SK-N-SH (cell line): ENCODE results near the gene APPL2. TPM values are rescaled to one million over a fixed set of nuclear protein-coding genes. Genes with fewer than 3 reads are reported as not detected.

Source experiments
- CTCF ChIA-PET: fragments of 300-600, 350-600 bp; formaldehyde crosslinking; extraction: SDS; loops from one replicate; lab custom pipeline; 2021; lab: Yijun Ruan, JAX
- POLR2A ChIA-PET: fragments of 350-600 bp; sonication (Branson Sonifier 250); formaldehyde crosslinking; extraction: SDS; loops from one replicate; lab custom pipeline; 2020; ENCODE audit warnings: antibody characterized with exemption, inconsistent platforms; lab: Yijun Ruan, JAX
- DNase-seq: peaks from one replicate; pipeline ENCODE4 v3.0.0; 2012
- H2AFZ ChIP-seq: fragments of 200-600 bp; sonication (generic); 2 replicates; pipeline ENCODE4 v1.8.1; 2016; ENCODE audit warnings: antibody characterized with exemption, mild to moderate bottlenecking, low read depth
- H3F3A ChIP-seq: fragments of 200-600 bp; sonication (generic); replicated peaks from 2 replicates; pipeline ENCODE3; 2016; ENCODE audit warnings: antibody characterized with exemption, mild to moderate bottlenecking; ENCODE audit not compliant: insufficient read depth
- H3K27ac ChIP-seq, 2 experiments: fragments of 200-500 bp in 1 of 2; fragments of 200-600 bp in 1 of 2; sonication (Bioruptor generic) in 1 of 2; sonication (generic), shearing (Covaris generic) in 1 of 2; 2 replicates each; pipeline versions ENCODE4 v1.5.1 to v1.6.1; 2014 to 2016; ENCODE audit warnings: low read depth in 2 of 2, inconsistent platforms in 1 of 2, low read length in 1 of 2, mild to moderate bottlenecking in 1 of 2, mixed read lengths in 1 of 2
- H3K27me3 ChIP-seq: fragments of 200-600 bp; sonication (generic), shearing (Covaris generic); 2 replicates; pipeline ENCODE4 v1.6.1; 2016; ENCODE audit warnings: mixed run types; ENCODE audit not compliant: insufficient read depth
- H3K36me3 ChIP-seq, 2 experiments: fragments of 200-500 bp in 1 of 2; fragments of 200-600 bp in 1 of 2; sonication (Bioruptor generic) in 1 of 2; sonication (generic) in 1 of 2; replicated peaks in 1 of 2; 2 replicates each; pipeline versions ENCODE3 to v1.5.1; 2014 to 2016; ENCODE audit warnings: low read length in 1 of 2, mild to moderate bottlenecking in 1 of 2; ENCODE audit not compliant: insufficient read depth in 2 of 2, control insufficient read depth in 1 of 2
- H3K4me1 ChIP-seq, 2 experiments: fragments of 200-500 bp in 1 of 2; fragments of 200-600 bp in 1 of 2; sonication (Bioruptor generic) in 1 of 2; sonication (generic), shearing (Covaris generic) in 1 of 2; 2 replicates each; pipeline versions ENCODE4 v1.5.1 to v1.6.1; 2014 to 2016; ENCODE audit warnings: low read depth in 1 of 2, low read length in 1 of 2, mixed run types in 1 of 2; ENCODE audit not compliant: insufficient read depth in 2 of 2, control insufficient read depth in 1 of 2
- H3K4me2 ChIP-seq: fragments of 200-600 bp; sonication (generic), shearing (Covaris generic); 2 replicates; pipeline ENCODE4 v1.6.1; 2017; ENCODE audit warnings: mixed run types
- H3K4me3 ChIP-seq, 2 experiments: fragments of 200-500 bp in 1 of 2; fragments of 200-600 bp in 1 of 2; sonication (Bioruptor generic) in 1 of 2; sonication (generic), shearing (Covaris generic) in 1 of 2; 2 replicates each; pipeline versions ENCODE4 v1.5.1 to v1.8.1; 2014 to 2016; ENCODE audit warnings: low read depth in 2 of 2, inconsistent platforms in 1 of 2, low read length in 1 of 2, mild to moderate bottlenecking in 1 of 2, mixed read lengths in 1 of 2, moderate library complexity in 1 of 2
- H3K79me2 ChIP-seq: fragments of 200-600 bp; sonication (generic); 2 replicates; pipeline ENCODE4 v1.8.1; 2017; ENCODE audit warnings: mild to moderate bottlenecking; ENCODE audit not compliant: insufficient read depth
- H3K9ac ChIP-seq: fragments of 200-600 bp; sonication (generic); 2 replicates; pipeline ENCODE4 v1.6.1; 2017; ENCODE audit warnings: mixed run types
- H3K9me2 ChIP-seq: fragments of 200-600 bp; sonication (generic); 2 replicates; pipeline ENCODE4 v1.6.1; 2017; ENCODE audit warnings: mixed run types
- H3K9me3 ChIP-seq: fragments of 200-600 bp; sonication (generic); 2 replicates; pipeline ENCODE4 v1.6.1; 2017; ENCODE audit warnings: mixed run types, mild to moderate bottlenecking, moderate library complexity
- H4K20me1 ChIP-seq: fragments of 200-600 bp; sonication (generic); 2 replicates; pipeline ENCODE4 v1.6.1; 2017; ENCODE audit warnings: mild to moderate bottlenecking, mixed run types; ENCODE audit not compliant: insufficient read depth
- CHD2 ChIP-seq: fragments of 150-350 bp; IDR thresholded peaks from 2 replicates; pipeline ENCODE4 v1.6.1; 2018; ENCODE audit warnings: low read length; ENCODE audit not compliant: partially characterized antibody
- CTCF ChIP-seq: fragments of 200-600 bp; sonication (generic); IDR thresholded peaks from 2 replicates; pipeline ENCODE4 v1.6.1; 2017; ENCODE audit warnings: antibody characterized with exemption, mild to moderate bottlenecking, moderate library complexity
- ELF1 ChIP-seq: IDR thresholded peaks from 2 replicates; pipeline ENCODE4 v1.4.0; 2012
- EP300 ChIP-seq, 2 experiments: IDR thresholded peaks; 2 replicates each; pipeline versions ENCODE4 v1.4.0 to v1.6.1; 2012; ENCODE audit warnings: borderline replicate concordance in 1 of 2, low read depth in 1 of 2, low read length in 1 of 2
- EZH2phosphoT487 ChIP-seq: fragments of 200-600 bp; sonication (generic); IDR thresholded peaks from 2 replicates; pipeline ENCODE4 v1.6.1; 2017; ENCODE audit warnings: low read depth, mixed run types, mild to moderate bottlenecking, antibody characterized with exemption, moderate library complexity, borderline replicate concordance
- FOXJ3 ChIP-seq: sonication (generic); formaldehyde crosslinking; IDR thresholded peaks from 2 replicates; pipeline ENCODE4 v1.5.1; 2020; ENCODE audit warnings: mild to moderate bottlenecking, missing genetic modification reagents
- FOXM1 ChIP-seq: IDR thresholded peaks from 2 replicates; pipeline ENCODE4 v1.4.0; 2012; ENCODE audit warnings: low read depth, mild to moderate bottlenecking
- GATA2 ChIP-seq: sonication (generic); formaldehyde crosslinking; IDR thresholded peaks from 2 replicates; pipeline ENCODE4 v1.5.0; 2020; ENCODE audit warnings: mild to moderate bottlenecking, missing genetic modification reagents
- MEF2A ChIP-seq: IDR thresholded peaks from 2 replicates; pipeline ENCODE4 v1.4.0; 2012; ENCODE audit warnings: low read depth, borderline replicate concordance
- NFIC ChIP-seq: IDR thresholded peaks from 2 replicates; pipeline ENCODE4 v1.4.0; 2012; ENCODE audit warnings: borderline replicate concordance
- POLR2AphosphoS5 ChIP-seq: IDR thresholded peaks from 2 replicates; pipeline ENCODE4 v1.6.1; 2012; ENCODE audit warnings: low read depth, low read length
- RAD21 ChIP-seq: IDR thresholded peaks from 2 replicates; pipeline ENCODE4 v1.6.1; 2012; ENCODE audit warnings: mild to moderate bottlenecking, low read length
- RCOR1 ChIP-seq: fragments of 150-350 bp; IDR thresholded peaks from 2 replicates; pipeline ENCODE4 v1.6.1; 2017; ENCODE audit warnings: antibody characterized with exemption, low read length
- RXRA ChIP-seq: IDR thresholded peaks from 2 replicates; pipeline ENCODE4 v1.4.0; 2012; ENCODE audit warnings: low read depth, mild to moderate bottlenecking, borderline replicate concordance
- TAF1 ChIP-seq: IDR thresholded peaks from 2 replicates; pipeline ENCODE4 v1.6.1; 2012; ENCODE audit warnings: low read depth, mild to moderate bottlenecking, low read length, moderate library complexity, borderline replicate concordance
- TEAD4 ChIP-seq: IDR thresholded peaks from 2 replicates; pipeline ENCODE4 v1.4.0; 2012; ENCODE audit warnings: mild to moderate bottlenecking, borderline replicate concordance; ENCODE audit not compliant: insufficient read depth
- YY1 ChIP-seq: IDR thresholded peaks from 2 replicates; pipeline ENCODE4 v1.4.0; 2012; ENCODE audit warnings: low read depth, mild to moderate bottlenecking
- WGBS: methylation state at CpG from one replicate; pipeline ENCODE4 v1.1.6; 2017; ENCODE audit warnings: low lambda C conversion rate; 5-methylcytosine and 5-hydroxymethylcytosine counted together
- polyA plus RNA-seq, 3 experiments: library from polyadenylated mRNA; depleted of rRNA; stranded (reverse); fragments of >200 nt; gene quantifications; 2 replicates each; pipeline ENCODE4 v1.2.3, GENCODE V29; 2012
- TF ChIP-seq, protein P1 (sequence below): IDR thresholded peaks from 2 replicates; pipeline ENCODE4; 2012

APPL2 gene
- polyA plus RNA-seq, 1 of the 3 experiments (the other 2 are of a cell fraction), result 59.2 TPM

GRCh38 chr12:105223352-105223845, 12.6 kb downstream of the APPL2 start:
- Histone ChIP-seq H3K4me3 (no peak overlapping the region), H3F3A (peaks cover 30% of the 10 kb centered on the region), H3K9me2 (no peaks in the 10 kb centered on the region), H3K27me3 (no peaks in the 10 kb centered on the region), H3K36me3 (peaks cover 72 to 81% of the 10 kb centered on the region in 2 experiments), H4K20me1 (peaks cover 21% of the 10 kb centered on the region), H3K9ac (no peak overlapping the region), H3K27ac (no peak overlapping the region; a peak in 1 of 4 replicates), H2AFZ (no peak overlapping the region), H3K9me3 (no peaks in the 10 kb centered on the region), H3K4me1 (peaks cover 20 to 21% of the 10 kb centered on the region in 2 experiments), H3K4me2 (no peak overlapping the region), H3K79me2 (peaks cover 95% of the 10 kb centered on the region)
- DNase-seq, result no peak
- no peak for TF ChIP-seq CHD2
- peak; percentile 49; the same call in 1 of the 2 replicates for TF ChIP-seq NFIC
- ChIA-PET POLR2A (no interaction called here), CTCF (interaction anchor here (1.2 kb wide), 1 partner anchor 12 kb away, joined by 4 read pairs; no protein-coding TSS in a partner anchor)
- WGBS, result 92% methylated on average over 4 of the region's 4 CpGs

- Histone ChIP-seq H3K9me3 (no peaks in the 10 kb centered on the region), H3K27me3 (no peaks in the 10 kb centered on the region), H3K9me2 (no peaks in the 10 kb centered on the region), H4K20me1 (peaks cover 21% of the 10 kb centered on the region), H3K4me1 (peaks cover 16 to 20% of the 10 kb centered on the region in 2 experiments), H3K27ac (no peak overlapping the region), H3K9ac (no peak overlapping the region), H3K4me3 (no peak overlapping the region), H3K4me2 (no peak overlapping the region), H3K79me2 (peaks cover 95% of the 10 kb centered on the region), H2AFZ (no peak overlapping the region), H3K36me3 (peaks cover 72 to 78% of the 10 kb centered on the region in 2 experiments), H3F3A (peaks cover 25% of the 10 kb centered on the region)
- TF ChIP-seq CTCF (no peak), FOXJ3 (CRISPR knock-in tag) (no peak), NFIC (no peak), ELF1 (no peak), FOXM1 (no peak), RAD21 (no peak), GATA2 (CRISPR knock-in tag) (no peak), POLR2AphosphoS5 (no peak), YY1 (no peak), TAF1 (no peak), TEAD4 (no peak), RXRA (no peak), MEF2A (no peak), RCOR1 (no peak), EZH2phosphoT487 (no peak), EP300 (IDR thresholded peaks at IDR 0.05; ENCODE audit: borderline replicate concordance in 1 of 2, low read depth in 1 of 2, low read length in 1 of 2) (no peak)
- TF ChIP-seq, protein P1, sequence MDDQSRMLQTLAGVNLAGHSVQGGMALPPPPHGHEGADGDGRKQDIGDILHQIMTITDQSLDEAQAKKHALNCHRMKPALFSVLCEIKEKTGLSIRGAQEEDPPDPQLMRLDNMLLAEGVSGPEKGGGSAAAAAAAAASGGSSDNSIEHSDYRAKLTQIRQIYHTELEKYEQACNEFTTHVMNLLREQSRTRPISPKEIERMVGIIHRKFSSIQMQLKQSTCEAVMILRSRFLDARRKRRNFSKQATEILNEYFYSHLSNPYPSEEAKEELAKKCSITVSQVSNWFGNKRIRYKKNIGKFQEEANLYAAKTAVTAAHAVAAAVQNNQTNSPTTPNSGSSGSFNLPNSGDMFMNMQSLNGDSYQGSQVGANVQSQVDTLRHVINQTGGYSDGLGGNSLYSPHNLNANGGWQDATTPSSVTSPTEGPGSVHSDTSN, result no peak
- DNase-seq, result no peak
- CTCF ChIA-PET, result interaction anchor here (0.8 to 1.0 kb wide), 2 partner anchors 14 to 21 kb away, joined by 3 to 4 read pairs; no protein-coding TSS in a partner anchor
- 94% methylated on average over 13 of the region's 13 CpGs for WGBS
- POLR2A ChIA-PET, result no interaction called here
Observed at GRCh38 chr12:105222726-105223351, 13.1 kb downstream of the APPL2 start.
